Suprapubic skin (tissue), 4 donors: Measurements from ENCODE around the gene PPP6R2.

Experiments
- CTCF ChIP-seq, 2 donors: fragments of 200-600 bp in 1 of 2; fragments of 450-650 bp in 1 of 2; sonication (generic) in 1 of 2; IDR thresholded peaks; one replicate each; pipeline ENCODE4 v1.5.1; 2016 to 2019; ENCODE audit warnings: antibody characterized with exemption in 2 of 2, mild to moderate bottlenecking in 1 of 2, moderate library complexity in 1 of 2
- EP300 ChIP-seq: sonication (generic); formaldehyde crosslinking; IDR thresholded peaks from one replicate; pipeline ENCODE4 v1.6.1; 2017; ENCODE audit warnings: antibody characterized with exemption
- POLR2A ChIP-seq, 2 donors: fragments of 450-650 bp; IDR thresholded peaks; one replicate each; pipeline ENCODE4 v1.6.1; 2017; ENCODE audit warnings: antibody characterized with exemption in 2 of 2, mild to moderate bottlenecking in 2 of 2, moderate library complexity in 2 of 2
- POLR2AphosphoS5 ChIP-seq, 3 donors: sonication (generic); formaldehyde crosslinking; IDR thresholded peaks; one replicate each; pipeline ENCODE4 v1.6.1; 2017; ENCODE audit warnings: antibody characterized with exemption in 3 of 3

DNA sequence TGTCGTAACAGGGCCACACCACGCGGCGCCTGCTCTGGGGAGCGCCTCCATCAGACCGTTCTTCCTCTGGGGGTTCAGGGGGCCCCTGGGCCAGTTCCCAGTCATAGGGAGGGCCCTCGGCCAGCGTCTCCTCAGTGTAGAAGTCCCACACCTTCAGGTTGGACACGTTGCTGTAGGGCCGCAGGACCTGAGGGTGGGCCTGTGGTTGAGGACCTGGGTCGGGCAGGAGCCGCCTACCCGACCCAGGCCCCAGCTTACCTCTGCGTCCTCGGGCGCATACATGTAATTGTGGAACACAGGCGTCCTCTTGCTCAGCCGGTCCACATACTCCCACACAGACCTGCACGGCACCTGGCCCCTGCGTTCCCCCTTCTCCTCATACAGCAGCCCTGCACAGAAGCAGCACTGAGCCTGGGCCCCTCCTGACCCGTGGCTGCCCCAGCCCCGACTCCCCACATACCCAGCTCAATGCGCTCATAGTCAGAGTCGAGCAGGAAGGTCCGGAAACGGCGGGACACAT, 111.5 kb downstream of the PPP6R2 start:
- TF ChIP-seq CTCF (IDR thresholded peaks at IDR 0.05) (no peak), EP300 (no peak), POLR2AphosphoS5 (IDR thresholded peaks at IDR 0.05) (no peak), POLR2A (IDR thresholded peaks at IDR 0.05) (no peak)
